HG02798 (cell line): ENCODE measurements around the gene MEGF11.

Source experiments
- ATAC-seq: cut with Tn5 transposase; IDR thresholded peaks from one replicate; pipeline ENCODE4 v1.9.1; 2021; ENCODE audit warnings: mild to moderate bottlenecking; ENCODE audit not compliant: unreplicated experiment, poor library complexity

The MEGF11 gene

DNA sequence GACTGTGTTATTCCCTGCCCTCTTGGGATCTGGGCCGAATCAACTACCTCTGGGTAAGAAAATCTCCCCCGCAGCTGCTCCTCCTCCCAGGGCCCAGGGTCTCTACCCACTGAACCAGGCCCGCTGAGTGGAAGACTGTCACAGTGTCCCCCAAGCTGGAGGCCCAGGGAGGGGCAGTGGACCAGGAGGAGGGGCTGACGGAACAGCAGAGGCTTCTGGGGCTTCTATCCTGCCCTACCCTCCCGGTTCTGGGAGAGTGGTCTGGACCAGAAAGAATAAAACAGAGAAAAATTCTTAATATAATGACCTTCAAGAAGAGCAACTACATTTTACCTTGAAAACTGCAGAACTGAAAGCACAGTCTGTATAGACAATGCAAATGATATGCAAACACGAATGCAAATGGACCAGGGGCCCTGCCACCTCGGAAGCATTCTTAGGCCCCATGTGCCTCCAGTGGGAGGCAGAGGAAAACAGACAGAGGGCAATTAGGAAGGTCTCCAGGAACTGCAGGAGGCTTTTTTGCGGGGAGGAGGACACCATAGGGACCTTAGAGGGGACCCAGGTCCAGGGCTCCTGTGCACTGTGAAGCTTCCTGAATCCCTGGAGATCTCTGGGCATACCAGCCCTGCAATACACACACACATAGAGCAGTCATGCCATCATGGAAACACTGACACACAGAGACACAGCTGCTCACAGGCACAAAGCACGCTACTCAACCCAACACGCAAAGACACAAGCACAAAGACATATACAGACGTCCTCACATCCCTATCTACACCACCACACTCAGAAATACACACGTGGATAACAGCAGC is 12.3 kb downstream of the MEGF11 start:
- ATAC-seq = no peak

DNA sequence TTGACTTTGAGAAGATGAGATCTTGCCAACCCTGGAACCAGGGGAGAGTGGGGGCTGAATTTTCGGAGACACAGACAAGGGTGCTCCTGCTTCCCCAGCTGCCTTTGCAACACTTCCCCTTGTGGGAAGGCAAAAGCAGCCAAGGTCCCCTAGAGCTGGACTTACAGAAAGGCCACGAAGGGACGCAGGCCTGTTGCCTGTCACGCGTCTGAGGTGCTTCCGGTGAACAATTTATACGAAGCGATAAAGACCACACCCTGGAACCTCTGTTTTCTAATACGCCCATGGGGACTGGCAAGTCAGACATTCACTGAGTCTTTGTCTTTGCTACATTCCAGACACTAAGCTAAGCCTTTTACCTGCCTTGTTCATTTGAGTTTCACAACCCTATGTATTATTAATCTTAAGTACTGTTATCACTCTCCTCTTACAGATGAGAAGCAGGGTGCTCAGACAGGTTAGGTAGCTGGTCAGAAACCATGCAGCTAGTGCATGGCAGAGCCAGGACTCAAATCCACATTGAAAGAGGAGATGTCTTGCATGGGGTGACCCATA is 13.2 kb downstream of the MEGF11 start:
- ATAC-seq = no peak

DNA sequence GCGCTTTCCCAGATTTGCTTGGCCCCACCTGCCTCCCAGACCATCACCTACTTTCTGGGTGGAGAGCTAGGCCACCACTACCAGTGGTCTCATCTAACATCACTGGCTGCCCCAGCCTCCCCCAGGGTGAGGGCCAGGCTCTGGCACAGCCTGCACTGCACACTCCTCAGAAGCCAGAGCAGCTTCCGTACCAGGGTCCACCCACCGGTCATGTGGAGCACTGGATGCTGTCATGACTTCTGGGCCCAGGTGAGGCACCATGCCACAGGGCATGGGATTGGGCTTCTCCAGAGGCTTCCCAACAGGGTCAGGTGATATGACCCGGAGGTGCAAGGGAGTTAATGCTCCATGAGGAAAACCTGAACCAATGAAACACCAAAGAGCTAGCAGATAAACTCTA is 14.0 kb downstream of the MEGF11 start:
- no peak for ATAC-seq

DNA sequence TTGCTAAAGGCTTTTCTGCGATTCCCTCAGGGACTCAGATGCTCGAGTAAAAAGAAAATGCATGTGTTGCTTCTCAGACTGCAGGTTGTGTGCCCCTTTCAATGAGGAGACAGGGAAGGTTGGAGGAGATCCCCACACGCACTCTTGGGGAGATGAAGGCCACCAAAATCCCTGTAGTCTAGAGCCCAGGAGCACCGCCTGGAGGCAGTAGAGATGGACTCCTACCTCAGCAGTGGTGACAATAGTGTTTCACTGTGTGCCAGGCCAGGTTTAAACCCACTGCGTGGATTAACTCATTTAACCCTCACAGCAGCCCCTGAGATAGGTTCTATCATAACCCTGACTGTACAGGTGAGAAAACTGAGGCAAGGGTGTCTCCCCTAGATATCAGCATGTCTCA is 15.2 kb downstream of the MEGF11 start:
- no peak for ATAC-seq

DNA sequence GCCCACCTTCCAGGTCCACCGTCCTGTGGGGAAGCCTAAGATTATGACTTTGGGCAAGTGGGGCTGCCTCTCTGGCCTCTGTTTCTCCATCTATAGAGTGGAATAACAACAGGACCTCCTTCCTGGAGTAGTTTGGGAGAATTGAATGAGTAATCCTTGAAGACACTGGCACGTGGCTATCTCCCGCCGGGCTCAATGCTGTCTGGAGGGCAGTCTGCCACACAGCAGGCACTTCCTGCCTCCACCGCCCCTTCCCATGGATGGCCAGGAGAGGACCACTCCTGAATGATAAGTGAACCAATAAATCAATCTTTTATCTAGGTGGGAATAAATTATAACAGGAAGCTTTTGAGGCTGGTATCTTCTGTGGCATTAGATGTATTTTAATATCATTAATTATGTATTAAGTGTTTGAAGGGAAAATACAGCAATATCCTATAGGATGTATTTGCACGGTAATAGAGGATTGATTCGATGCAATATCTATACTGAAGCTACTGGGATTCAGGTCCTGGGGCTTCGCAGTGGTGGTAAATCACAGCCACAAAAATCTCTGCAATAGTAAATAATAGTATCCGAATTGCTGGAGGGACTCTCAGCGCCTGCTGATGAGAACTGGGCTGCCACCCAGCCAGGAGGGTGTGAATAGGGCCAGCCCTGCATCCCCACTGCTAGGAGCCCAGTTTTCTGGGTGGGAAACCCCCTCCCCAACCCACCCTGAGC is 15.9 kb downstream of the MEGF11 start:
- no peak for ATAC-seq

DNA sequence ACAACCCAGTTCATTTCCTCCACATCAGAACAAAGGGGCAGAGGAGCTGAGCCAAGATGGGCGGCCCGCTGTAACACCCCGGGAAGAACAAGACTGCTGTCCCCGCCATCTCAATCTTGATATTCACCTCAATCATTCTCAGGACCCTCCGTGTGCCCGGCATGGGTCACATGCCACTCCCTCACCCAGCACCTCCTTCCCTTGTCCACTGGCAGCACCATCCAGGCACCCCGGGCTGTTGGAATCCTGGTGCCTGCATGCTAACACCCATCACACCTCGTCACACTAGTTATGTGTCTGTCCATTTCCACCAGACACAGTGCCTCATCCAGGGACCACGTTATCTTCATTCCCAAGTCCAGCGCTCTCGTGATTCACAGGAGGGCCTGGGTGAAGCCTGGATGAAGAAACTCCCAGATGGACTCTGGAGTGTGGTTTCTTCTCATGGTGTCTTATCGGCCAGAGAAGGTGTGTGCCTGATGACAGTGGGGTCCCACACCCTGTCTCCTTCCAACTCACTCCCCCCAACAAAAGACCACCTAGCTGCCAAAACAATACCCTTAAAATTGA is 16.7 kb downstream of the MEGF11 start:
- ATAC-seq = no peak

DNA sequence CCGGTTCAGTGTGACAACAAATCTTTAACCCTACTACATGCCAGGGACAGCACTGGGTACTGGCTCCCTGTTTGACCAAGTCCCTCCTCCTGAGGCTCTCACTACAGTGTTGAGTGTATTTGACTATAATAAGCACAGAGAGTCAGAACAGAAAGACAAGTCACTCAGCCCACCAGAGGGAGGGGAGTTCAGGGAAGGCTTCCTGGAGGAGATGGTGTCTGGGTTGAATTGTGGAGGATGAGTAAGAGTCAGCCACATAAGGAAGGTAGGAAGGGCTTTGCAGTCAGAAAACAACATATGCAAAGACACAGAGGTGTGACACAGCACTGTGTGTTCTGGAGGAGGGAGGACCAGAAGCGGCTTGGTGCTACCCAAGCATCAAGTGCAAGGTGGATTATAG is 17.7 kb downstream of the MEGF11 start:
- ATAC-seq = no peak

DNA sequence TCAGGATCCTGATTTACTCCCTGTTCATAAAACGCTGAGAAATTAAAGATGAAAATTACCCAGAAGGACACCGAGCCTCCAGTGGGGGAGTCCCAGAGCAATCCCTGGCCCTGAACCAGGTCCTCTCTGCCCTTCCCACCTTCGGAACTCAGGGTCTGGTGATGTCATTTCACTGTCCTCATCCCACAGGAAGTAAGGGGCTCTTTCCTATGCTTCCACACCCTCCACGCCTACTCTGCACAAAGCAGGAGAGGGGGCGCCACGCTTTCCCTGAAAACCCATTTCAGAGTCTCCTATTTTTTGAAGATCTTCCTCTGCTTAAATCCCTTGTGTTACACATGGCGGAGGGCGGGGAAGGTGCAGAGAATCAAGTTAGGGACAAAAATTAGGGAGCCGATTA is 18.8 kb downstream of the MEGF11 start:
- ATAC-seq = no peak

DNA sequence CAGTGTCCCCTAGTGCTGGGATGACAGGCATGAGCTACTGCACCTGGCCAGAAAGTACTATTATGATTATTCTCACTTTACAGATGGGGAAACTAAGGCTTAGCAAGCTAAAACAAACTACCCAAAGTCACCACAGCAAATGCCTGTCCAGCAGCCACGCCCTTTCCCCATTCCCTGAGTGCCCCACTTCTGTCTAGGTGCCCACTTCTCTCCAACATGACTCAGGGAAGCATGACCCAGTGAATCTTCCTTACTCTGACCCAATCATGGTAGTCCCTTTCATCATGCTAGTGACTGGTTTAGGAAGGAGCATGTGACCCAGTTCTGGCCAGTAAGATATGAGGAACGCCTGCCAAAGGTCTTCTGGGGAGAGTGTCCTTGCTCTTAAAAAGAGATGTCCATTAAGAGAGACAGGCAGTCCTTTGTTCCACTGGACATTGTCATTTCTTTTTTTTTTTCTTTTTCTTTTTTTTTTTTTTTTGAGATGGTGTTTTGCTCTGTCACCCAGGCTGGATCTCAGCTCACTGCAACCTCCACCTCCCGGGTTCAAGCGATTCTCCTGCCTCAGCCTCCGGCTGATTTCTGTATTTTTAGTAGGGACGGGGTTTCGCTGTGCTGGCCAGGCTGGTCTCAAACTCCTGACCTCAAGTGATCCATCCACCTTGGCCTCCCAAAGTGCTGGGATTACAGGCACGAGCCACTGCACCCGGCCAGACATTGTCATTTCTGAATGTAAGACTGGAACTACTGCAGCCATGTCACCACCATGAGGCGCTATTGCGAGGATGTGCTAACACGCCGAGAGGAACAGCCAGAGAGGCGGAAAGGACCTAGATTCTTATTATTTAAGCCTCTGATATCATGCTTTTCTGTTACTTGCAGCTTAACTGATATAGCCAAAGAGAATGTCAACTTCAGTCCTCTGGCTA is 19.8 kb downstream of the MEGF11 start:
- no peak for ATAC-seq

DNA sequence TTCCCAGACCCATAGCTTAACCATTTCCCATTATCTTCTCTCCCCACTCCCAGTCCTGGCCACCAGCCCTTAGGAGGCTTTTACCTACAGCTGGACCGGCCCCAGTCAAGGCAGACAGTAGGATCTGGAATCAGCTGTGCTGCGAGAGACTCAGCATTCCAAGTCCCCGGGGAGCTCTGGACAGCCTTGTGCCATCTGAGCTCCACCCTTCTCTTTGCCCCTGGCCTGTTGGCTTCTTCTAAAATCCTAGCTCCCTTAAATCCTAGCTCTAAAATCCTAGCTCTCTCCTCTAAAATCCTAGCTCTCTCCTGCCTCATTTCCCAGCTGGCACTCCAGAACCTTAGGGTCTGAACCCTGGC is 21.3 kb downstream of the MEGF11 start:
- no peak for ATAC-seq

DNA sequence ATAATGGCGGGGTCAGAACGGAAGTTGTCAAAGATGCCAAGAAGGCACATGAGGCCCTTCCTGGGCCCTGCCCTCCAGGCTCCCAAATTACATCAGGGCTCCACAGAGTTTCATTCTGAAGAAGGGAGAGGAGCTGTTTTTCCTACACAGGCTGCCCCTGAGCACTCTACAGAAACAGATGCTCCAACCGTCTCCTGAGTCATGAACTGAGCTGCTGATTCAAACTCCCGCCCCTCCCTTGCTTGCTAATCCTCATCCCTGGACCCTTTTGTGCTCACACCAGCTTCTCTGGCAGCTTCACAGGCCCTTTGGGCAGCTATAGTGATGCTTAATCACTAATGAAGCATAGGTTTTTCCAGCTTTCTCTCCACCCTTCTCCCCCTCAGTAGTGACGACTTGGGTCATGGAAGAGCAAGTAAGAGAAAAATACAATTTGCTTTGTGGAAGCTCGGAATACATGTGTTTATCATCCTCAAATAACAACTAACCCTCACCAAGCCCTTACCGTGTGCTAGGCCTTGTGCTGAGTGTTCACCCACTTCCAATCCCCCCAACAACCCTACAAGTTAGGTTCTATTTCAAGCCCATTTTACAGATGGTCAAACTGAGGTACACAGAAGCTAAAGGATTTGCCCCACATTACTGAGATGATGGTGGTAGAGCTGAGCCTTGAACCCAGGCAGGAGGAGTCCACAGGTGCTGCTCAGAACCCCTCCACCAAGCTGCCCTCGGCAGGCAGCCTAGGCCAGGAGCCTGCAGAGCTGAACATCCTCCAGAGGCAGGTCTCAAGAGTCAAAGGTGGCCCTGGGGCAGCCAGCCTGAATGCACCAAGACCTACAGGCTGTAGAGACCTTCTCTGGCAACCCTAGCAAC is 21.9 kb downstream of the MEGF11 start:
- no peak for ATAC-seq

DNA sequence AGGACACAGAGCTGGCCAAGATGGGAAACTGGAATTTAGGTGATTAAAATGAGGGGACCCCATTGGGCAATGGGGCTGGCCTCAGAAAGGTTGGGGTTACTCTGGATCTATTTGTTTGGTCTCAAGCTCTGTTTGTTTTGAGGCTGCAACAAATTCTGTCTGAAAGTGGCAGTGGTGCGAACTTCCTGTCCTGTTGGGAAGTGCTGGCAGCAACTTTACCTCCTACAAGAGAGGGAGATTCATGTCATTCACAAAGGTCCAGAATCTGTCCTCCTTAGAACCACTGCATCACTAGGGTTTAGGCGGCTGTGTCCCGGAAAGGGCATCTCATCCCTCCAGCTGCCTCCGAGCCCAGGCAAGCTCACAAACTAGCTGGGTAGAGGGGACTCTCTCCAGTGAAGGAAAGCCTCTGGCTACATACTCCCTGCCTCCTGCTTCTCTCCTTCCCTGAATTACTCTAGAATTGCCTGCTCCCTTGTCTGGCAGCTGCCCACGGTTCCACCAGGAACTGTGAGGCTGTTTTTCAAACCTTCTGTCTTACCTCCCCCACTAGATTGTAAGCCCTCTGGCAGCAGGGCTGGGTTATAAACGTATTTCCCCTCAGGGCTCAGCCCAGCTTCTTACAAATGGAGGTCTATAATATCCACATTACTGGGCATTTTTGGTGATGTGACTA is 23.6 kb downstream of the MEGF11 start:
- no peak for ATAC-seq

DNA sequence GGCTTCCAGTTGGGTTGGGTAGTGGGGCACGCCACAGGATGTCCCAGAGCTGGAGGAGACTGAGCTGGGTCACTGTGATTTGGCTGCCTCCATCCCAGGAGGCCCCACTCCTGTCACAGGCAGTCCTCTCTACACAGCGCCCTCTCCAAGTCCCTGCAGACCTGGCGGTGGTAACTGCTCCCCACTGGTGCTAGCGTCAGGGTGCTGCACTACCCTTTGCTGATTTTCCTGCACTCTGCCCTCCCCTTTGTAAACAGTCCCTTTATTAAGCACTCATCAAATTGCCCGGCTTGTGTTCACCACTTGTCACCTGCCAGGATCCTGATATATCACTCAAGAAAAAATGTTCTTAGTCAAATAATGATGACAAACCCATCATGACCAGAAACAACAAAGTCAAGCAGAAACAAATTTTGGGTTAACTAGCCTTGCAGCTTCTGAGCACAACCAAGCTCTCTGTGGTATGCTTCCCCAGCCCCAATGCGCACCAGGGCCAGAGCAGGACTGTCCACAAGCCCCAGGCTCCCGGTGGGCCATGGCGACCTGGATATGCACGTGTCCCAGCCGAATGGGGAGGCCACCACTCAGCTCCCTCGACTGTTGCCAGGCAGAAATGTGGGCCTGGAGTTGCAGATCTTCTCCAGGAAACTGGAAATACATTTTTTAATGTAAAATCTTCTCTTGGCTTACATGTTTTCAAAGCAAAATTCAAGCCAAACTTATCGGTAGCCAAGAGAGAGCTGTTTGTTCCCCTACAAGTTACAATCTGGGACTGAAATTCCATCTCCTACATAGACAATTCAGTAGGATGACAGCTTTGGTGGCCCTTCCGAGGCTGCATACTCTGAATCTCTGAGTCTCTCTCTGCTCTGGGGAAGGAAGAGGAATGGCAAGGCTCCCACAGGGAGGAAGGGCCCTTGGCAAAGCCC is 24.5 kb downstream of the MEGF11 start:
- no peak for ATAC-seq

DNA sequence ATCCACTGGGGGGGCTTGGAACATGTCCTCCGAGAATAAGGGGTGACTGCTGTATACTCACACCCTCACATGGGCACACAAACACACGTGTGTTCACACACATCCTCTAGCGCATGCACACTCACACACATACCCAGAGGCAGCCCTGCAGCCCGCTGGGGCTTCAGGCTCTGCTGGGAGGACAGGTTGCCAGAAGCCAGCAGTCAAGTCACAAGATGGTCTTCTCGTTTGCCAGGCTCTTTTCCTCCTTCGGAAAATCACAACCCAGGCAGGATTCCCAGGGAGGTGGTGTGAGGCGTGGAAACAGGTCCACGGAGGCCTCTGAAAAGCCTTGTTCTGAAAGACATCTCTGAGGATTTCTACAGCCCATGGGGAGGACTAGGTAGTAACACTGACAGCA is 26.8 kb downstream of the MEGF11 start:
- ATAC-seq = no peak

DNA sequence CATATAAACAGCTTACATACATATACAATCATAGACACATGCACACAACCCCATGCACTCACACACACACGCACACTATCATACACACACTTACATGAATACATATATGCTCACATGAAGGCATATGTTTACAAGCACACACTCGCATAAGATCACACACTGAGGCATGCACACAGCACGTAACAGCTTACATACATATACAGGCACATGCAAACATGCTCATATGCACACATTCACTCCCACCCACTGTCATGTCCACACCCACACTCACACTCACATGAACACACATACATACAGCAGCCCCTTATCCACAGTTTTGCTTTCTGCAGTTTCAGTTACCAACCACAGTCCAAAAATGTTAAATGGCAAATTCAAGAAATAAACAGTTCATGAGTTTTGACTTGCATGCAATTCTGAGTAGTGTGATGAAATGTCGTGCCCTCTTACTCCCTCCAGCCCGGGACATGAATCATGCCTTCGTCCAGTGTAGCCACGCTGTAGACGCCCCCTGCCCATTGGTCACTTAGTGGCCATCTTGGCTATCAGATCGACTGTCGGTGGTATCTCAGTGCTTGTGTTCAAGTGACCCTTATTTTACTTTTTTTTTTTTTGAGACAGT is 27.8 kb downstream of the MEGF11 start:
- no peak for ATAC-seq

DNA sequence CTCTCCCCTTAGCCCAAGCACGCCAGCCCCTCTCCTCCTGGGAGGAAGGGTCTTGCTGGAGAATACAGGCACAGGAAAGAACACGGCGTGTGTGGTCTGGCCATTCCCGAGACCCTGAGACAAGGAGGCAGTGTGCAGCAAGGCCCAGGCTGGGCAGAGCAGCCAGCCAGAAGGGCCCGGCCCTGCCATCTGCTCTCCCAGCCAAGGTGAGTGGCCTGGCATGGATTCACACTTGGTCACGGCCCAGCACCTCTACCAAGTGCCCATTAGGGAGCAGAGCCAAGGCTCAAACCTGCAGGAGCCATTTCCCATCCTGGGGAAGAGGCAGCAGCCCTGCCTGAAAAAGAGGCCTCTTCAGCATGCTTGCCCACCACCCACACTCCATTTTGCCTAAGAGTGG is 28.6 kb downstream of the MEGF11 start:
- no peak for ATAC-seq
